ENCODE measurements around the gene AFF2.

Gene AFF2

DNA sequence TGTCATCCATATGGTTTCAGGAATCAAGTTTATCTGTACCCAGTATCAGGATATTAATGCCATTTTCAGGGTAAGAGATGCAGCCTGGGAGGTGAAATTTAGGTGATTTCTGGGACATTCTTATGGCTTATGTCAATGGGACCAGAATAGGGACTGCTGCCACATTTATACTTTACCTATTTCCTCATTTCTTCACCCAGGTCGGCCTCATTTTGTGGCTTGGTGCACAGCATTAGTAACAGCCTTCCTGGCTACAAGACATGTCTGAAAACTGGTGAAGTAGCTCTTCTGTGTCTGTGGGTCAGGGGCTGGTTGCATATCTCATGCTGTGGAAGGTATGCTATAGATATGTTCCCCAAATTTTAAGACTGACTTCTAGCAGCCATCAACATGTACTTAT, 284.8 kb downstream of the AFF2 start:
- TF ChIP-seq TCF4 (CRISPR knock-in tag; IDR thresholded peaks at IDR 0.05; ENCODE audit: borderline replicate concordance) (no peak), TOX (CRISPR knock-in tag; IDR thresholded peaks at IDR 0.05; ENCODE audit: borderline replicate concordance) (no peak), ESRRG (CRISPR knock-in tag; IDR thresholded peaks at IDR 0.05) (no peak), GLIS3 (CRISPR knock-in tag; IDR thresholded peaks at IDR 0.05) (no peak), ZFP30 (CRISPR knock-in tag; IDR thresholded peaks at IDR 0.05) (no peak), SNAI2 (CRISPR knock-in tag; IDR thresholded peaks at IDR 0.05) (no peak), PPARA (CRISPR knock-in tag; IDR thresholded peaks at IDR 0.05; ENCODE audit: borderline replicate concordance) (no peak), ZC3H10 (CRISPR knock-in tag; IDR thresholded peaks at IDR 0.05) (no peak), ZNF8 (CRISPR knock-in tag; IDR thresholded peaks at IDR 0.05) (no peak), ZNF70 (CRISPR knock-in tag; IDR thresholded peaks at IDR 0.05) (no peak), ARNTL (CRISPR knock-in tag; IDR thresholded peaks at IDR 0.05; ENCODE audit: borderline replicate concordance, low read depth) (no peak), ISL1 (CRISPR knock-in tag; IDR thresholded peaks at IDR 0.05) (no peak), RARB (CRISPR knock-in tag; IDR thresholded peaks at IDR 0.05) (no peak), ZNF565 (CRISPR knock-in tag; conservative IDR thresholded peaks at IDR 0.05; ENCODE audit: low read depth) (no peak)
- TF ChIP-seq, protein P1, sequence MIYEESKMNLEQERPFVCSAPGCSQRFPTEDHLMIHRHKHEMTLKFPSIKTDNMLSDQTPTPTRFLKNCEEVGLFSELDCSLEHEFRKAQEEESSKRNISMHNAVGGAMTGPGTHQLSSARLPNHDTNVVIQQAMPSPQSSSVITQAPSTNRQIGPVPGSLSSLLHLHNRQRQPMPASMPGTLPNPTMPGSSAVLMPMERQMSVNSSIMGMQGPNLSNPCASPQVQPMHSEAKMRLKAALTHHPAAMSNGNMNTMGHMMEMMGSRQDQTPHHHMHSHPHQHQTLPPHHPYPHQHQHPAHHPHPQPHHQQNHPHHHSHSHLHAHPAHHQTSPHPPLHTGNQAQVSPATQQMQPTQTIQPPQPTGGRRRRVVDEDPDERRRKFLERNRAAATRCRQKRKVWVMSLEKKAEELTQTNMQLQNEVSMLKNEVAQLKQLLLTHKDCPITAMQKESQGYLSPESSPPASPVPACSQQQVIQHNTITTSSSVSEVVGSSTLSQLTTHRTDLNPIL (CRISPR knock-in tag; IDR thresholded peaks at IDR 0.05; ENCODE audit: low read depth) = no peak
- TF ChIP-seq, protein P2, sequence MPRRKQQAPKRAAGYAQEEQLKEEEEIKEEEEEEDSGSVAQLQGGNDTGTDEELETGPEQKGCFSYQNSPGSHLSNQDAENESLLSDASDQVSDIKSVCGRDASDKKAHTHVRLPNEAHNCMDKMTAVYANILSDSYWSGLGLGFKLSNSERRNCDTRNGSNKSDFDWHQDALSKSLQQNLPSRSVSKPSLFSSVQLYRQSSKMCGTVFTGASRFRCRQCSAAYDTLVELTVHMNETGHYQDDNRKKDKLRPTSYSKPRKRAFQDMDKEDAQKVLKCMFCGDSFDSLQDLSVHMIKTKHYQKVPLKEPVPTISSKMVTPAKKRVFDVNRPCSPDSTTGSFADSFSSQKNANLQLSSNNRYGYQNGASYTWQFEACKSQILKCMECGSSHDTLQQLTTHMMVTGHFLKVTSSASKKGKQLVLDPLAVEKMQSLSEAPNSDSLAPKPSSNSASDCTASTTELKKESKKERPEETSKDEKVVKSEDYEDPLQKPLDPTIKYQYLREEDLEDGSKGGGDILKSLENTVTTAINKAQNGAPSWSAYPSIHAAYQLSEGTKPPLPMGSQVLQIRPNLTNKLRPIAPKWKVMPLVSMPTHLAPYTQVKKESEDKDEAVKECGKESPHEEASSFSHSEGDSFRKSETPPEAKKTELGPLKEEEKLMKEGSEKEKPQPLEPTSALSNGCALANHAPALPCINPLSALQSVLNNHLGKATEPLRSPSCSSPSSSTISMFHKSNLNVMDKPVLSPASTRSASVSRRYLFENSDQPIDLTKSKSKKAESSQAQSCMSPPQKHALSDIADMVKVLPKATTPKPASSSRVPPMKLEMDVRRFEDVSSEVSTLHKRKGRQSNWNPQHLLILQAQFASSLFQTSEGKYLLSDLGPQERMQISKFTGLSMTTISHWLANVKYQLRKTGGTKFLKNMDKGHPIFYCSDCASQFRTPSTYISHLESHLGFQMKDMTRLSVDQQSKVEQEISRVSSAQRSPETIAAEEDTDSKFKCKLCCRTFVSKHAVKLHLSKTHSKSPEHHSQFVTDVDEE (CRISPR knock-in tag; IDR thresholded peaks at IDR 0.05) = no peak
- TF ChIP-seq, protein P3, sequence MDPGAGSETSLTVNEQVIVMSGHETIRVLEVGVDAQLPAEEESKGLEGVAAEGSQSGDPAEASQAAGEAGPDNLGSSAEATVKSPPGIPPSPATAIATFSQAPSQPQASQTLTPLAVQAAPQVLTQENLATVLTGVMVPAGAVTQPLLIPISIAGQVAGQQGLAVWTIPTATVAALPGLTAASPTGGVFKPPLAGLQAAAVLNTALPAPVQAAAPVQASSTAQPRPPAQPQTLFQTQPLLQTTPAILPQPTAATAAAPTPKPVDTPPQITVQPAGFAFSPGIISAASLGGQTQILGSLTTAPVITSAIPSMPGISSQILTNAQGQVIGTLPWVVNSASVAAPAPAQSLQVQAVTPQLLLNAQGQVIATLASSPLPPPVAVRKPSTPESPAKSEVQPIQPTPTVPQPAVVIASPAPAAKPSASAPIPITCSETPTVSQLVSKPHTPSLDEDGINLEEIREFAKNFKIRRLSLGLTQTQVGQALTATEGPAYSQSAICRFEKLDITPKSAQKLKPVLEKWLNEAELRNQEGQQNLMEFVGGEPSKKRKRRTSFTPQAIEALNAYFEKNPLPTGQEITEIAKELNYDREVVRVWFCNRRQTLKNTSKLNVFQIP (CRISPR knock-in tag; IDR thresholded peaks at IDR 0.05; ENCODE audit: borderline replicate concordance, low read depth) = no peak
- TF ChIP-seq, protein P4, sequence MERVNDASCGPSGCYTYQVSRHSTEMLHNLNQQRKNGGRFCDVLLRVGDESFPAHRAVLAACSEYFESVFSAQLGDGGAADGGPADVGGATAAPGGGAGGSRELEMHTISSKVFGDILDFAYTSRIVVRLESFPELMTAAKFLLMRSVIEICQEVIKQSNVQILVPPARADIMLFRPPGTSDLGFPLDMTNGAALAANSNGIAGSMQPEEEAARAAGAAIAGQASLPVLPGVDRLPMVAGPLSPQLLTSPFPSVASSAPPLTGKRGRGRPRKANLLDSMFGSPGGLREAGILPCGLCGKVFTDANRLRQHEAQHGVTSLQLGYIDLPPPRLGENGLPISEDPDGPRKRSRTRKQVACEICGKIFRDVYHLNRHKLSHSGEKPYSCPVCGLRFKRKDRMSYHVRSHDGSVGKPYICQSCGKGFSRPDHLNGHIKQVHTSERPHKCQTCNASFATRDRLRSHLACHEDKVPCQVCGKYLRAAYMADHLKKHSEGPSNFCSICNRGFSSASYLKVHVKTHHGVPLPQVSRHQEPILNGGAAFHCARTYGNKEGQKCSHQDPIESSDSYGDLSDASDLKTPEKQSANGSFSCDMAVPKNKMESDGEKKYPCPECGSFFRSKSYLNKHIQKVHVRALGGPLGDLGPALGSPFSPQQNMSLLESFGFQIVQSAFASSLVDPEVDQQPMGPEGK (CRISPR knock-in tag; IDR thresholded peaks at IDR 0.05; ENCODE audit: borderline replicate concordance) = no peak
- ATAC-seq = no peak

DNA sequence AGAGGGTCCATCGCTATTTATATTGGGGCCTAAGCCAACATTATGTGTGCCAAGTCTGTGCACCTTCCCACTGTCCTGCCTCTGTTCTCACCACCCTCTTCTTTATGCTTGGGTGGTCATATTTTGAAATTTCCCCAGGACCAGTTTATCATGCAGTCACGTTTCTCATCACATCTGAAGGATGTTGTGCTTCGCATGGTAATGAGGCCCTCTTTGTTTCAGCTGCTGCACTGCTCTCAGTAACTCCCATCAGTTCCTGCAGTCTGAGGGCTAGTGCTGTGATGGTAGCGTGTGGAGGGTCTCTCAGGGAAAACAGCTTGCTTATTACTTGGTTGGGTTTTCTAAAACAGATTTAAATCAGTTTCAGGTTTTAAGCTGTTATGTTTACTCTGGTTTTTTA, 288.0 kb downstream of the AFF2 start:
- ATAC-seq = no peak
- TF ChIP-seq SNAI2 (CRISPR knock-in tag; IDR thresholded peaks at IDR 0.05) = no peak
- no peak for TF ChIP-seq OSR1 (CRISPR knock-in tag; IDR thresholded peaks at IDR 0.05)
- no peak for TF ChIP-seq ISL1 (CRISPR knock-in tag; IDR thresholded peaks at IDR 0.05)
- no peak for TF ChIP-seq ZFP3 (CRISPR knock-in tag; IDR thresholded peaks at IDR 0.05)
- TF ChIP-seq ZNF70 (CRISPR knock-in tag; IDR thresholded peaks at IDR 0.05) = no peak
- TF ChIP-seq, protein P4 (CRISPR knock-in tag; IDR thresholded peaks at IDR 0.05; ENCODE audit: borderline replicate concordance) = no peak
- no peak for TF ChIP-seq ESRRG (CRISPR knock-in tag; IDR thresholded peaks at IDR 0.05)
- TF ChIP-seq, protein P1 (CRISPR knock-in tag; IDR thresholded peaks at IDR 0.05; ENCODE audit: low read depth) = no peak
- TF ChIP-seq ZC3H10 (CRISPR knock-in tag; IDR thresholded peaks at IDR 0.05) = no peak
- TF ChIP-seq GLIS3 (CRISPR knock-in tag; IDR thresholded peaks at IDR 0.05) = no peak
- no peak for TF ChIP-seq ZFP30 (CRISPR knock-in tag; IDR thresholded peaks at IDR 0.05)
- no peak for TF ChIP-seq ARNTL (CRISPR knock-in tag; IDR thresholded peaks at IDR 0.05; ENCODE audit: borderline replicate concordance, low read depth)
- TF ChIP-seq, protein P2 (CRISPR knock-in tag; IDR thresholded peaks at IDR 0.05) = no peak
